HG02623 (cell line): ENCODE data around the gene SENP7.
"Not testable (repeated sequence)": the region's sequence is repeated elsewhere in the genome, so short reads cannot be mapped to it uniquely, and the experiment has no call there.

Experiments used
- ATAC-seq: cut with Tn5 transposase; IDR thresholded peaks from one replicate; pipeline ENCODE4 v1.9.1; 2021; ENCODE audit warnings: moderate library complexity; ENCODE audit not compliant: unreplicated experiment

Gene SENP7

GRCh38 chr3:101512646-101513418 is at the start of gene SENP7:
Gene SENP7, minus strand, starts transcription at chr3:101513212. Its CDS starts 82 bp downstream, at chr3:101513130.
- peak; percentile 50 for ATAC-seq

- ATAC-seq, result peak; percentile 100
Measured at GRCh38 chr3:101561630-101562328, 48.8 kb upstream of the SENP7 start, which contains the start of gene TRMT10C. Gene TRMT10C, plus strand, starts transcription at chr3:101561868. Its CDS starts 2,914 bp downstream, at chr3:101564782.

GRCh38 chr3:101556064-101556463 is 43.1 kb upstream of the SENP7 start:
- ATAC-seq, result no peak

- ATAC-seq, result not testable (repeated sequence)
Measured at GRCh38 chr3:101553381-101553780, 40.4 kb upstream of the SENP7 start.

- not testable (repeated sequence) for ATAC-seq
Measured at GRCh38 chr3:101551359-101552081, 38.5 kb upstream of the SENP7 start.

GRCh38 chr3:101549473-101549872 is 36.5 kb upstream of the SENP7 start:
- ATAC-seq, result no peak

- no peak for ATAC-seq
Measured at GRCh38 chr3:101548527-101549105, 35.6 kb upstream of the SENP7 start.

- no peak for ATAC-seq
Measured at GRCh38 chr3:101544161-101544850, 31.3 kb upstream of the SENP7 start.

- no peak for ATAC-seq
Measured at GRCh38 chr3:101542957-101543356, 29.9 kb upstream of the SENP7 start.

- not testable (repeated sequence) for ATAC-seq
Measured at GRCh38 chr3:101536955-101537354, 23.9 kb upstream of the SENP7 start.

GRCh38 chr3:101536266-101536665 is 23.3 kb upstream of the SENP7 start:
- ATAC-seq, result no peak

GRCh38 chr3:101535221-101535620 is 22.2 kb upstream of the SENP7 start:
- no peak for ATAC-seq

GRCh38 chr3:101533603-101533968 is 20.6 kb upstream of the SENP7 start:
- ATAC-seq, result no peak

GRCh38 chr3:101532783-101533602 is 20.0 kb upstream of the SENP7 start:
- no peak for ATAC-seq

- ATAC-seq, result no peak
Measured at GRCh38 chr3:101531473-101532086, 18.6 kb upstream of the SENP7 start.

- no peak for ATAC-seq
Measured at GRCh38 chr3:101530686-101531047, 17.7 kb upstream of the SENP7 start.

- no peak for ATAC-seq
Measured at GRCh38 chr3:101529816-101530685, 17.0 kb upstream of the SENP7 start.

- ATAC-seq, result no peak
Measured at GRCh38 chr3:101527906-101528305, 14.9 kb upstream of the SENP7 start.
